CD4-positive, CD25-positive, alpha-beta regulatory T cell (primary cell): ENCODE data around the gene PNRC2. TPM values are rescaled to one million over a fixed set of nuclear protein-coding genes. Genes with fewer than 3 reads are reported as not detected.
A peak's percentile ranks its signal among the peaks of the same experiment; 100 is the strongest.

Experiments
- ATAC-seq, 2 donors: fragments of 150-1000 bp; cut with Tn5 transposase; one replicate each; pipeline ENCODE4 v1.10.0; 2021; ENCODE audit warnings: low read depth in 2 of 2, moderate number of reproducible peaks in 2 of 2, moderate library complexity in 1 of 2
- DNase-seq, 3 donors: peaks; one replicate each; pipeline versions ENCODE4 v3.0.0 to v3.0.0-alpha.2; 2012 to 2022; ENCODE audit warnings: mixed read lengths in 1 of 3
- H3K27ac ChIP-seq: one replicate; pipeline ENCODE4 v1.7.0; 2013; ENCODE audit warnings: mild to moderate bottlenecking, low read length; ENCODE audit not compliant: insufficient read depth, poor library complexity, severe bottlenecking
- H3K27me3 ChIP-seq: one replicate; pipeline ENCODE4 v1.7.0; 2013; ENCODE audit warnings: low read length; ENCODE audit not compliant: control insufficient read depth, insufficient read depth
- H3K36me3 ChIP-seq: one replicate; pipeline ENCODE4 v1.7.0; 2013; ENCODE audit warnings: mild to moderate bottlenecking, low read length, moderate library complexity; ENCODE audit not compliant: control insufficient read depth, insufficient read depth
- H3K4me1 ChIP-seq: 2 replicates; pipeline ENCODE4 v1.7.0; 2013; ENCODE audit warnings: mild to moderate bottlenecking, low read length; ENCODE audit not compliant: insufficient read depth, control insufficient read depth, poor library complexity, severe bottlenecking
- H3K4me3 ChIP-seq: one replicate; pipeline ENCODE4 v1.7.0; 2013; ENCODE audit warnings: low read depth, mild to moderate bottlenecking, low read length, moderate library complexity
- H3K9me3 ChIP-seq, 2 experiments: 1 replicate in 1 of 2; 2 replicates in 1 of 2; pipeline ENCODE4 v1.7.0; 2013; ENCODE audit warnings: low read length in 2 of 2, mild to moderate bottlenecking in 1 of 2, moderate library complexity in 1 of 2; ENCODE audit not compliant: control insufficient read depth in 2 of 2
- H3K27ac Mint-ChIP-seq, 3 donors: one replicate each; pipeline ENCODE4 v1.8.0; 2020 to 2022; ENCODE audit warnings: mild to moderate bottlenecking in 3 of 3, mixed read lengths in 3 of 3, moderate library complexity in 2 of 3
- H3K27me3 Mint-ChIP-seq: one replicate; pipeline ENCODE4 v1.8.0; 2022; ENCODE audit warnings: mild to moderate bottlenecking, mixed read lengths
- H3K36me3 Mint-ChIP-seq: one replicate; pipeline ENCODE4 v1.8.0; 2020; ENCODE audit warnings: mixed read lengths
- H3K4me1 Mint-ChIP-seq, 4 donors: one replicate each; pipeline ENCODE4 v1.8.0; 2020 to 2022; ENCODE audit warnings: mixed read lengths in 4 of 4, mild to moderate bottlenecking in 1 of 4
- H3K4me3 Mint-ChIP-seq, 4 donors: one replicate each; pipeline ENCODE4 v1.8.0; 2020 to 2022; ENCODE audit warnings: mild to moderate bottlenecking in 4 of 4, mixed read lengths in 4 of 4, moderate library complexity in 3 of 4
- H3K9me3 Mint-ChIP-seq, 7 donors: one replicate each; pipeline ENCODE4 v1.8.0; 2020 to 2022; ENCODE audit warnings: mixed read lengths in 7 of 7, mild to moderate bottlenecking in 3 of 7, moderate library complexity in 2 of 7
- polyA plus RNA-seq, 4 donors: library from polyadenylated mRNA; unstranded; fragments of 300-500 nt; fragmentation: Illumina TruSeq; gene quantifications; one replicate each; pipeline ENCODE4 v1.2.3, GENCODE V29; 2021
- total RNA-seq: library from RNA; stranded (reverse); gene quantifications from one replicate; pipeline ENCODE4 v1.2.3, GENCODE V29; 2022

Gene PNRC2
- total and polyA plus RNA-seq, 5 donors from 2014 or later = 123 to 149 (median 137) TPM

DNA sequence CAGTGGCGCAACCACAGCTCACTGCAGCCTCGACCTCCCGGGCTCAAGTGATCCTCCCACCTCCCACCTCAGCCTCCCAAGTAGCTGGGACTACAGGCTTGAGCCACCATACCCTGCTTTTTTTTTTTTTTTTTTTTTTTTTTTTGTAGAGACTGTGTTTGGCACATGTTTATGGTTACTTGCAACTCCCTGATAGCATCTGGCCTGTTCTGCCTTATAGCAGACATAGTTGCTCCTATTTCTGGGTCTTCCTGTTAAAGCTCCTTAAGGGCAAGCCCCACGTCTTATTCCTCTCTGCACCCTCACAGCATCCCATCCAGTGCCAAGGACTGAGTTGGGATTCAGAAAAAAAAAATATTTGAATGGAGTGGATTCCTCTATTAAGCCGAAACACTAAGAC lies 29.4 kb upstream of the PNRC2 start:
- H3K4me1 Mint-ChIP-seq = peaks cover 0 to 2% (median 0%) of the 10 kb centered on the region in 4 donors
- peaks cover 0 to 4% (median 0%) of the 10 kb centered on the region in 7 donors for H3K9me3 Mint-ChIP-seq
- no peak overlapping the region for H3K27ac Mint-ChIP-seq
- ATAC-seq = no peak
- no peaks in the 10 kb centered on the region for H3K4me1 ChIP-seq
- no peaks in the 10 kb centered on the region for H3K9me3 ChIP-seq
- no peak overlapping the region for H3K4me3 Mint-ChIP-seq
- DNase-seq = no peak
- peaks cover 4% of the 10 kb centered on the region for H3K27me3 ChIP-seq
- H3K4me3 ChIP-seq = no peak overlapping the region
- peaks cover 17% of the 10 kb centered on the region for H3K27me3 Mint-ChIP-seq
- H3K36me3 Mint-ChIP-seq = no peaks in the 10 kb centered on the region
- no peaks in the 10 kb centered on the region for H3K36me3 ChIP-seq
- H3K27ac ChIP-seq = no peak overlapping the region

DNA sequence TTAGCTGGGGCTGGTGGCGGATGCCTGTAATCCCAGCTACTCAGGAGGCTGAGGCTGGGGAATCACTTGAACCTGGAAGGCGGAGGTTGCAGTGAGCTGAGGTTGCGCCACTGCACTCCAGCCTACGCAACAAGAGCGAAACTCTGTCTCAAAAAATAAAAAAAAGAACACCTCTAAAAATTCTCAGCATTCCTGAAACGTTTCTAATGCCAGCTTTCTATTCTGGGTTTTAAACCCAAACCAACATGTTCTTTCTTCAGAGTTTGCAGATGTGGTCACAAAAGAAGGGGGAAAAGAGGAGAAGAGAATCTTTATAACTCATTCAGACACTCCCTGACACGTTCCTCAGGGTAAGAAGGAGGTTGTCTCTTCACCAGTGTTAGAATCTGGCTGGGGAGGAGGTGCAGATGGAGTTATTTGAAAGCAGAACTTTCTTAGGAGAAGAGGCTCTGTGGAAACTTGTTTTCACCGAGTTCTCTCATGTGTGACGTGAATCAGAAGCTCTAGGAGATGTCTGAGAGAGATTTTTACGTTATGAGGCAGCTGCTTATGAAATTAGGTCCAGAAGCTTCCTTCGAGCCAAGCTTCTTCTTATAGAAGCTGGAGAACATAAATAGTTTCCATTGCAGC lies 28.7 kb upstream of the PNRC2 start:
- Histone ChIP-seq H3K36me3 (no peaks in the 10 kb centered on the region), H3K9me3 (no peaks in the 10 kb centered on the region), H3K4me3 (no peak overlapping the region), H3K27ac (no peak overlapping the region), H3K27me3 (peaks cover 4% of the 10 kb centered on the region), H3K4me1 (no peaks in the 10 kb centered on the region)
- Mint-ChIP-seq H3K4me1 (peaks cover 0 to 2% (median 0%) of the 10 kb centered on the region in 4 donors), H3K27me3 (peaks cover 17% of the 10 kb centered on the region), H3K4me3 (no peak overlapping the region), H3K27ac (no peak overlapping the region), H3K36me3 (no peaks in the 10 kb centered on the region), H3K9me3 (peaks cover 0 to 4% (median 0%) of the 10 kb centered on the region in 7 donors)
- ATAC-seq (no peak), DNase-seq (no peak)

DNA sequence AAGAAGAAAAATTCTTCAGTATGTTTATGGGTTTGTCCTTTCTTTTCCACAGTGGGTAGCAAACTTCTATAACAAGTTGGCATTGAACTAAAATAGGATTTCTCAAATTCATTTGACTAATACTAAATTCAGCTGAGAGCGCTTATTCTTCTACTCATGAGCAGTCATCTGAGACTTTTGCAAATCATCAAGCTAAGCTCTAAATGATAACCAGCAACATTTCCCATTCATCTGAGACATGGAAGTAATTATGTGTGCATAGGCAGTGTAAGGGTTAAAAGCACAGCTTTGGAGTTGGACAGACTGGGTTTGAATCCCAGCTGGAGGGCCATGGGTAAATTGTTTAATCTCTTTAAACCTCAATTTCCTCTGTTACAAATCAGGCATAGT lies 28.1 kb upstream of the PNRC2 start:
- no peak overlapping the region for H3K27ac ChIP-seq
- H3K27me3 ChIP-seq = peaks cover 4% of the 10 kb centered on the region
- ATAC-seq (no peak), DNase-seq (no peak)
- Mint-ChIP-seq H3K27ac (no peak overlapping the region), H3K4me3 (no peak overlapping the region), H3K4me1 (peaks cover 0 to 2% (median 0%) of the 10 kb centered on the region in 4 donors), H3K27me3 (peaks cover 17% of the 10 kb centered on the region), H3K9me3 (peaks cover 0 to 4% (median 0%) of the 10 kb centered on the region in 7 donors), H3K36me3 (no peaks in the 10 kb centered on the region)
- no peak overlapping the region for H3K4me3 ChIP-seq
- H3K9me3 ChIP-seq = no peaks in the 10 kb centered on the region
- H3K36me3 ChIP-seq = no peaks in the 10 kb centered on the region
- no peaks in the 10 kb centered on the region for H3K4me1 ChIP-seq

DNA sequence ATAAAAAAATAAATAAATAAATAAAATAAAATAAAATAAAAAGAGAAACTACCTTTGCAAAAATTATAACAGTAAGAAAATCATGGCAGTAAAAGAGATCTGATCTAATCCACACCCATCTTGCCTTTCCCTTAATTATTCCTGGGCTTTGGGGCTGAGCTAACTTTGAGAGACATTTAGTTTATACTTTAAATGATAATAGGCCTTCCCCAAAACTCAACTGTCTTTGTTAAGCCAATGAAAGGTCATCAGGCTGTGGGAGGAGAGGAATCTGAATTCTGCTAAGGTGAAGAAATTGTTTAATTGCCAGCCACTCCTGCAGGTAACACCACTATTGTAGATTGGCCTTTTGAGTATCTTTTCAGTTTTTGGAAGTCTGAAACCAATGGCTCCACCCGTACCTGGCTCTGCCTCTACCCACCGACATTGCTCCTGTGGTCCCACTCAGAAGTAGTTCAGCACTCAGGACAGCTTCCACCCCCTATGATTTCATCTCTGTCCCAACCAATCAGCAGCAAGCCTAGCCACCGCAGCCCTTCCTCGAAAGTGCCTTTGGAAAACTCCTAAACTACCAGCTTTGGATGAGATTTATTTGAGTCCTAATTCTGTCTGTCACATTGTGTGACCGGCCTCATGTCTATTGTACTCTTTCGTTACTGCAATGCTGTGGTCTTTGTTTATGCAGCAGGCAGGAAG lies 23.0 kb upstream of the PNRC2 start:
- Mint-ChIP-seq H3K27ac (peak overlapping the region in 1 of 3 donors; percentile 20), H3K27me3 (peaks cover 11% of the 10 kb centered on the region), H3K36me3 (no peaks in the 10 kb centered on the region), H3K4me1 (no peaks in the 10 kb centered on the region), H3K9me3 (no peaks in the 10 kb centered on the region), H3K4me3 (no peak overlapping the region)
- no peak overlapping the region for H3K4me3 ChIP-seq
- no peaks in the 10 kb centered on the region for H3K36me3 ChIP-seq
- no peak overlapping the region for H3K27ac ChIP-seq
- H3K9me3 ChIP-seq = no peaks in the 10 kb centered on the region
- H3K4me1 ChIP-seq = no peaks in the 10 kb centered on the region
- H3K27me3 ChIP-seq = no peaks in the 10 kb centered on the region
- ATAC-seq (no peak), DNase-seq (no peak)

DNA sequence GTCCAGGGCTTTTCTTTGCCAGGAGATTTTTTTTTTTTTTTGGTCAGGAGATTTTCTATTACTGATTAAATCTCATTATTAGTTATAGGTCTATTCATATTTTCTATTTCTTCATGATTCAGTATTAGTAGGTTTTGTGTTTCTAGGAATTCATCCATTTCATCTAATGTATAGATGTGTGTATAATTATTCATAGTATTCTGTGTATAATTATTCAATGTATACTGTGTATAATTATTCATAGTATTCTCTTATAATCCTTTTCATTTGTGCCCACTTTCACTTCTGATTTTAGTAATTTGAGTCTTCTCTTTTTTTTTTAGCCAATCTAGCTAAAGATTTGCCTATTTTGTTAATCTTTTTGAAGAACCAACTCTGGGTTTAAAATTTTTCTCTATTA lies 12.3 kb upstream of the PNRC2 start:
- Histone ChIP-seq H3K27ac (no peak overlapping the region), H3K4me3 (no peak overlapping the region), H3K4me1 (no peaks in the 10 kb centered on the region), H3K36me3 (no peaks in the 10 kb centered on the region), H3K9me3 (peaks cover 10 to 11% of the 10 kb centered on the region in 2 experiments), H3K27me3 (peaks cover 7% of the 10 kb centered on the region)
- Mint-ChIP-seq H3K27ac (no peak overlapping the region), H3K4me3 (no peak overlapping the region), H3K27me3 (peaks cover 25% of the 10 kb centered on the region), H3K9me3 (peaks cover 2 to 11% (median 6%) of the 10 kb centered on the region in 7 donors), H3K4me1 (no peaks in the 10 kb centered on the region), H3K36me3 (peaks cover 5% of the 10 kb centered on the region)
- ATAC-seq (no peak), DNase-seq (no peak)

DNA sequence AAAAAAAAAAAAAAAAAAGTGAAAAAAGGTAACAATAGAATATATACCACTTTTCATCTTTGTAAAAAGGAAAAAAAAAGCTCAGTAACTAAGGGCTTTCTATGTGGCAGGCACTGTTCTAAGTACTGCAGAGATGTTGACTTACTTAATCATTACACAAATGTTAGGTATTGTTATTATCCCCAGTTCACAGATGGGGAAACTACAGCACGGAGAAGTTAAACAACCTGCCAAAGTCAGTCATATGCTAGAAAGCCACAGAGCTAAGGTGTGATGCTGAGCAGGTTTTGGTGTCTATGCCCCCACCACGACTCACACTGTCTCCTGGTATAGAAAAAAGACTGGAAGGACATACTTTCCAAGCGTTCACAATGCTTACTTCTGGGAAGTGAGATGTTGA lies 6.6 kb upstream of the PNRC2 start:
- H3K9me3 Mint-ChIP-seq = peaks cover 0 to 3% (median 0%) of the 10 kb centered on the region in 7 donors
- no peak for ATAC-seq
- no peak overlapping the region for H3K27ac ChIP-seq

DNA sequence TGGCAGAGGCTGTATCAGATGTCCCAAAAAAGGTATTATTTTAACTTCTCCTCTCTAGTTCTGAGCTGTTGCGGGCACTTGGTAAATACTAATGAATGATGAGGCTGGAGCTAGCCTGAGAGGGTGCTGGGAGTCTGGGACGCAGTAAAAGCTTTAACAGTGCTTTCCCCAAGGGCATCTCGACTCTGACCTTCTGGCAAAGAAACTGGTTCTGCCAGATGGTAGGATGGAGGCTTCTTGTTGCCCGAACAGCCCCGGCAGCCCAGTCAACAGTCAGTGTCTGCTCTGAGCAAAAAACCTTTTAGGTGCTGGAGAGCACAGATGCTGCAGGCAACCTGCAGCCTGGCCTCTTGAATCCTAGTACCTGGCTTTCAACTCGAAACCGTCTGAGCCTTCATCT lies 2.5 kb upstream of the PNRC2 start:
- H3K36me3 ChIP-seq = peaks cover 8% of the 10 kb centered on the region
- peak overlapping the region; percentile 99 to 100 (median 99) for H3K27ac Mint-ChIP-seq
- H3K9me3 Mint-ChIP-seq = no peaks in the 10 kb centered on the region
- H3K36me3 Mint-ChIP-seq = peaks cover 8% of the 10 kb centered on the region
- peak overlapping the region; percentile 34 to 93 (median 44) for H3K4me3 Mint-ChIP-seq
- no peak overlapping the region for H3K4me3 ChIP-seq
- no peaks in the 10 kb centered on the region for H3K27me3 ChIP-seq
- H3K4me1 Mint-ChIP-seq = peaks cover 16 to 49% (median 32%) of the 10 kb centered on the region in 4 donors
- peaks cover 38% of the 10 kb centered on the region for H3K4me1 ChIP-seq
- H3K9me3 ChIP-seq = no peaks in the 10 kb centered on the region
- H3K27me3 Mint-ChIP-seq = peaks cover 8% of the 10 kb centered on the region
- no peak for DNase-seq
- peak overlapping the region; percentile 97 for H3K27ac ChIP-seq
- ATAC-seq = no peak

More for the DNA sequence above, 6.6 kb upstream of the PNRC2 start:
- H3K4me1 ChIP-seq = peaks cover 10% of the 10 kb centered on the region
- Mint-ChIP-seq H3K27ac (no peak overlapping the region), H3K4me1 (peaks cover 0 to 21% (median 7%) of the 10 kb centered on the region in 4 donors), H3K4me3 (peak overlapping the region in 1 of 4 donors; percentile 21), H3K36me3 (no peaks in the 10 kb centered on the region), H3K27me3 (peaks cover 4% of the 10 kb centered on the region)
- no peak for DNase-seq
- H3K4me3 ChIP-seq = no peak overlapping the region
- no peaks in the 10 kb centered on the region for H3K36me3 ChIP-seq
- H3K9me3 ChIP-seq = no peaks in the 10 kb centered on the region
- no peaks in the 10 kb centered on the region for H3K27me3 ChIP-seq
